Loucy (cell line): ENCODE data around the gene NRXN3.

ENCODE experiments used
- H2AFZ ChIP-seq: fragments of 200-600 bp; sonication (generic); 2 replicates; pipeline ENCODE4 v1.6.0; 2016; ENCODE audit warnings: antibody characterized with exemption, mild to moderate bottlenecking, low read length, moderate library complexity
- H3F3A ChIP-seq: fragments of 200-600 bp; 2 replicates; pipeline ENCODE4 v1.6.0; 2016; ENCODE audit warnings: antibody characterized with exemption, low read depth, mild to moderate bottlenecking
- H3K27me3 ChIP-seq: fragments of 200-600 bp; sonication (generic); 2 replicates; pipeline ENCODE4 v1.6.1; 2014; ENCODE audit warnings: low read length, mild to moderate bottlenecking; ENCODE audit not compliant: insufficient read depth, poor library complexity, severe bottlenecking
- H3K36me3 ChIP-seq: fragments of 200-600 bp; sonication (generic); 2 replicates; pipeline ENCODE4 v1.6.1; 2016; ENCODE audit warnings: low read length; ENCODE audit not compliant: insufficient read depth
- H3K4me1 ChIP-seq: fragments of 200-600 bp; sonication (generic); 2 replicates; pipeline ENCODE4 v1.5.1; 2014; ENCODE audit warnings: low read length, mild to moderate bottlenecking; ENCODE audit not compliant: insufficient read depth, poor library complexity, severe bottlenecking
- H3K4me2 ChIP-seq: fragments of 200-600 bp; sonication (generic); 2 replicates; pipeline ENCODE4 v1.6.0; 2014; ENCODE audit warnings: antibody characterized with exemption, low read length, low read depth, mild to moderate bottlenecking; ENCODE audit not compliant: poor library complexity, severe bottlenecking
- H3K4me3 ChIP-seq: fragments of 200-600 bp; sonication (generic); 2 replicates; pipeline ENCODE4 v1.5.1; 2014; ENCODE audit warnings: low read length, mild to moderate bottlenecking, mixed read lengths; ENCODE audit not compliant: poor library complexity, severe bottlenecking
- H3K79me2 ChIP-seq: fragments of 200-600 bp; sonication (generic); 2 replicates; pipeline ENCODE4 v1.6.1; 2014; ENCODE audit warnings: low read length; ENCODE audit not compliant: insufficient read depth
- H3K9ac ChIP-seq: fragments of 200-600 bp; sonication (generic); 2 replicates; pipeline ENCODE4 v1.6.0; 2014; ENCODE audit warnings: mild to moderate bottlenecking, low read depth, low read length, moderate library complexity; ENCODE audit not compliant: poor library complexity, severe bottlenecking
- H3K9me2 ChIP-seq: fragments of 200-600 bp; sonication (generic); replicated peaks from 2 replicates; pipeline ENCODE4 v1.6.1; 2016; ENCODE audit warnings: low read depth, low read length, mixed read lengths
- H3K9me3 ChIP-seq: fragments of 200-600 bp; sonication (generic); 2 replicates; pipeline ENCODE4 v1.6.1; 2014; ENCODE audit warnings: mild to moderate bottlenecking, antibody characterized with exemption, low read length, low read depth; ENCODE audit not compliant: insufficient read depth
- H4K20me1 ChIP-seq: fragments of 200-600 bp; sonication (generic); 2 replicates; pipeline ENCODE4 v1.6.0; 2014; ENCODE audit warnings: antibody characterized with exemption, low read length, mild to moderate bottlenecking; ENCODE audit not compliant: insufficient read depth, poor library complexity, severe bottlenecking
- EZH2phosphoT487 ChIP-seq: fragments of 200-600 bp; IDR thresholded peaks from 2 replicates; pipeline ENCODE4 v1.6.1; 2018; ENCODE audit warnings: antibody characterized with exemption, mild to moderate bottlenecking, moderate library complexity, borderline replicate concordance
- TF ChIP-seq, protein P1 (sequence below): fragments of 200-600 bp; sonication (generic); conservative IDR thresholded peaks from 2 replicates; pipeline ENCODE4 v1.5.1; 2014; ENCODE audit warnings: mild to moderate bottlenecking, antibody characterized with exemption, low read length

Gene NRXN3

DNA sequence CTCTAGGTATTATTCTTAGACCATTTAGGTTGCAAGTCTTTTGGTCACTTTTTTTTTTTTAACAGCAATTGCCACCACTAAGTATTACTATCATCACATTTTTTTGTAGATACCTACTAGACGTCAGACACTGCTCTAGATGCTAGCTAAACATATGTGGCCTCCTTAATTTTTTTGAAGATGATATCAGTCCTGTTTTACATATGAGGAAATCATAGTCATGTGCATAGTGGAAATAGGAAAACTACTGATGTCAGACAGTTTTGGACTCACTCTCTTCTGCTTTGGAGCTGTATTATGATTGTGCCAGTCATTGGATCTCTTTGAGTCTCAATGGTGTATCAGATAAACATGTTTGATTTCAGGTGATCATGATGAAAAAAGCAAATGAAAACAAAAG is 1736.8 kb downstream of the NRXN3 start:
- Histone ChIP-seq H3K4me1 (no peaks in the 10 kb centered on the region), H3K36me3 (no peaks in the 10 kb centered on the region)
- no peak for TF ChIP-seq EZH2phosphoT487
- TF ChIP-seq, protein P1, sequence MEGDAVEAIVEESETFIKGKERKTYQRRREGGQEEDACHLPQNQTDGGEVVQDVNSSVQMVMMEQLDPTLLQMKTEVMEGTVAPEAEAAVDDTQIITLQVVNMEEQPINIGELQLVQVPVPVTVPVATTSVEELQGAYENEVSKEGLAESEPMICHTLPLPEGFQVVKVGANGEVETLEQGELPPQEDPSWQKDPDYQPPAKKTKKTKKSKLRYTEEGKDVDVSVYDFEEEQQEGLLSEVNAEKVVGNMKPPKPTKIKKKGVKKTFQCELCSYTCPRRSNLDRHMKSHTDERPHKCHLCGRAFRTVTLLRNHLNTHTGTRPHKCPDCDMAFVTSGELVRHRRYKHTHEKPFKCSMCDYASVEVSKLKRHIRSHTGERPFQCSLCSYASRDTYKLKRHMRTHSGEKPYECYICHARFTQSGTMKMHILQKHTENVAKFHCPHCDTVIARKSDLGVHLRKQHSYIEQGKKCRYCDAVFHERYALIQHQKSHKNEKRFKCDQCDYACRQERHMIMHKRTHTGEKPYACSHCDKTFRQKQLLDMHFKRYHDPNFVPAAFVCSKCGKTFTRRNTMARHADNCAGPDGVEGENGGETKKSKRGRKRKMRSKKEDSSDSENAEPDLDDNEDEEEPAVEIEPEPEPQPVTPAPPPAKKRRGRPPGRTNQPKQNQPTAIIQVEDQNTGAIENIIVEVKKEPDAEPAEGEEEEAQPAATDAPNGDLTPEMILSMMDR = no peak

DNA sequence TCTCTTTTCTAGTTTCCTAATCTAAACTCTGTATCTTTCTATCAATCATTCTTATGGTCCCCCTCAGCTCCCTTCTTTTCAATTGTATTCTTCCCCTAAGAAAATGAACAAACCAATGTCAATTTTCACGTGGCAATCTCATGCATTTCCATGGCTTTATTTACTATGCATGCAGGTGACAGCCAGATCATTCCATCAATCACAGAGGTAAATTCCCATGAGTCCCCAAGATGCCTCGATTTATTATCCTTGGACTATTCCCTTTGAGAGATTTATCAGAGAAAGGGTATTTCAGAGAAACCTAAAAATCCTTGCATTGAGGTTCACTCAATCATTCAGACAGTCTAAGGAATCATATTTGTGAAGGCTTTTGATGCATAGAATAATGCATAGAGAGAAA is 1739.9 kb downstream of the NRXN3 start:
- Histone ChIP-seq H4K20me1 (no peaks in the 10 kb centered on the region), H3K36me3 (no peaks in the 10 kb centered on the region), H3K4me3 (no peak overlapping the region), H2AFZ (no peak overlapping the region), H3K9ac (no peak overlapping the region), H3K9me3 (no peaks in the 10 kb centered on the region), H3K9me2 (no peaks in the 10 kb centered on the region; the same call in 1 of the 2 replicates), H3K4me1 (no peaks in the 10 kb centered on the region), H3K27me3 (no peaks in the 10 kb centered on the region), H3F3A (no peaks in the 10 kb centered on the region), H3K79me2 (no peaks in the 10 kb centered on the region), H3K4me2 (no peak overlapping the region)
- TF ChIP-seq EZH2phosphoT487 = no peak

More for the DNA sequence above, 1736.8 kb downstream of the NRXN3 start:
- Histone ChIP-seq H3K4me3 (no peak overlapping the region), H3K4me2 (no peak overlapping the region), H3K9me3 (no peaks in the 10 kb centered on the region), H4K20me1 (no peaks in the 10 kb centered on the region), H2AFZ (no peak overlapping the region), H3K9ac (no peak overlapping the region), H3F3A (no peaks in the 10 kb centered on the region), H3K79me2 (no peaks in the 10 kb centered on the region), H3K9me2 (no peaks in the 10 kb centered on the region), H3K27me3 (no peaks in the 10 kb centered on the region)

DNA sequence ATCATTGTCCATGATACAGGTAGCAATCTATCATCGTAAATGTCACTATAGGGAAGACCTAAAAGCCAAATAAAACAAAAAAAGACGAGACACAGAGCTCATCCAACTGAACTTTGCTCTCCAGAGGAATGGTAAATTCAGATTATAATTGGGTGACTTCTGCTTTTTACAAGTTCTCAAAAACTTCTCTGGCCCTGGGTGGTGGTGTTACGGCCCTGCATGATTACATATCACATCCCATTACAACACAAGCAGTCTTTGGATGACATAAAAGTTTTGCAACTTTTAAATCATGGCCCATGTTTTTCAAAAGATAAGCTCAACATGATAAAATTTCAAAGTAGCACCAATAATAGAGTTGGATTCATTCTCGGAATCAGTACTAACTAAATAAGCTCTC is 1741.6 kb downstream of the NRXN3 start:
- Histone ChIP-seq H3K9me3 (no peaks in the 10 kb centered on the region), H2AFZ (no peak overlapping the region), H3K36me3 (no peaks in the 10 kb centered on the region), H3K79me2 (no peaks in the 10 kb centered on the region), H3K4me2 (no peak overlapping the region), H3F3A (no peaks in the 10 kb centered on the region), H3K27me3 (no peaks in the 10 kb centered on the region), H4K20me1 (no peaks in the 10 kb centered on the region), H3K4me1 (no peaks in the 10 kb centered on the region), H3K9ac (no peak overlapping the region), H3K9me2 (no peaks in the 10 kb centered on the region; the same call in 1 of the 2 replicates), H3K4me3 (no peak overlapping the region)
- TF ChIP-seq, protein P1 = no peak
- no peak for TF ChIP-seq EZH2phosphoT487

DNA sequence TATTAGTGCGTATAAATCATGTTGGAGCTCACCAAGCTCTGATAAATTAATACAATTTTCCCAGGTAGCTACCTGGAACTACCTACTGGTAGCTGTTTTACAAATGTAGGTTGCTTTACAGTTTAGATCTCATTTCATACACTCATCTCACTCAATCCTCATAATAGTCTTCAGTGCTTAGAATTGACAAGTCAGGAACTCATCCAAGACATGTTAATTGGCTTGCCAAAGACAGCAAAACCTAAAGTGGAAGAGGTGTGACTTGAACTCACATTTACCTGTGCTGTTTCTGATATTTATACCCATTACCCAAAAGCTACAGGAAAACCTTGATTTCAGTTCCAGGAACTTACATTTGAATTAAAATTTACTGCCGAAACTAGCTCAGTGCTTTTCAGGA is 1744.4 kb downstream of the NRXN3 start:
- Histone ChIP-seq H3K9me2 (no peaks in the 10 kb centered on the region; the same call in 1 of the 2 replicates), H3K9me3 (no peaks in the 10 kb centered on the region), H3K27me3 (no peaks in the 10 kb centered on the region), H3K4me2 (no peak overlapping the region), H3K9ac (no peak overlapping the region), H3F3A (no peaks in the 10 kb centered on the region), H3K4me1 (no peaks in the 10 kb centered on the region), H2AFZ (no peak overlapping the region), H3K79me2 (no peaks in the 10 kb centered on the region), H4K20me1 (no peaks in the 10 kb centered on the region), H3K4me3 (no peak overlapping the region), H3K36me3 (no peaks in the 10 kb centered on the region)
- TF ChIP-seq, protein P1 = no peak
- TF ChIP-seq EZH2phosphoT487 = no peak
